ENCODE measurements around the gene CETN3.
A peak's percentile ranks its signal among the peaks of the same experiment; 100 is the strongest.
"Not testable (repeated sequence)": the region's sequence is repeated elsewhere in the genome, so short reads cannot be mapped to it uniquely, and the experiment has no call there.

CETN3 gene

GRCh38 chr5:90381213-90381929, 28.2 kb downstream of the CETN3 start:
- DNase-seq = no peak

GRCh38 chr5:90379652-90380051, 29.9 kb downstream of the CETN3 start:
- no peak for DNase-seq

GRCh38 chr5:90378752-90379151, 30.8 kb downstream of the CETN3 start:
- no peak for DNase-seq

GRCh38 chr5:90371269-90371668, 38.3 kb downstream of the CETN3 start:
- DNase-seq = not testable (repeated sequence)

DNA sequence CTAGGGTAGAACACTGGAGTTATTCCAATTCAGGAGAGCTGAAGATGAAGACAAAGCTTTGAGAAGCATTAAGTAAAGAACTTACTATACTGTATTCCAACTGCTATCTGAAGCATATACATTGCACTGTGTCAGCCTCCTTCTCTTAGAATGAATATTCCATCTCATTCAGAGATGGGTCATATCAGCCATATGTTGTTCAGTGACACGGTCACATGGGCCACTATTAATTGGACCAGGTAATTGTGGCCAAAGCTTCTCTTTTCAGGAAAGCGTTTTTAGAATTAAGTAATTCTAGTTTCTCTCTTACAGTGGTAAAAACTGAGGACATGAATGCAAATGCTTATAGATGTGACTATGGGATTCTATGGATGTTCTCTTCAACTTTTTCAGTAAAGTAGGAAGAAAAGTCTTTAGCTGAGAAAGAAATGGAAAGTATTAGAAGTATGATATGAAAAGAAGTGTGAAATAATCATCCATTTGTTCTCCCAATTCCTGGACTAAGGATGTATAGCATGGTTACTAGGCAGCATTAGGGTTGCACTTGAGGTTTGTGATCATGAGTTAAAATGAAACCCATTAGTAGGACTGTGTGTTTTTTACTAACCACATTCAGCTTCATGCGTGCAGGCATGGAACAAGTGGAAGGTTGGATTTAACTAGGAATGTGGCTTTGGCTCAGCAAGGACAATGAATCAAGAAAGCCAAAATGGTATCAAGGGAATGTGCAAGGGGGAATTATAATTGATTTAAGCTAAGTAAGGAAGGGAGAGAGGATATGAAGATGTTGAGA, 40.9 kb downstream of the CETN3 start:
- no peak for DNase-seq

DNA sequence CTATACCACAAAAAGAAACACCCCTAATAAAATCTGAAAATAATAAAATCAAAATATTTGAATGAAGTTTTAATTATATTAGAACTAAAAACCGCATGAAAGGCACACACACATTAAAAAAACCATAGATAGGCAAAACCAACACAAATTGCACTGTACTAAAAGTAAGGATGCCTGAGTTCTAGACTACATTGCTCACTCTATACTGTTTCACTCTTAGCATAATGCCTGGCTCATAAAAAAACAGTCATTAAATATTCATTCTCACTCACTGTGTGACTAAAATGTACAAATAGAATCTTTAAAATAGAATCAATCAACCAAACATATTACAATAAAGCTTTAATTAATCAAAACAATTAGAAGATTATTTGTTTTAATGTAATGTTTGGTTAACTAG, 41.7 kb downstream of the CETN3 start:
- DNase-seq = no peak

DNA sequence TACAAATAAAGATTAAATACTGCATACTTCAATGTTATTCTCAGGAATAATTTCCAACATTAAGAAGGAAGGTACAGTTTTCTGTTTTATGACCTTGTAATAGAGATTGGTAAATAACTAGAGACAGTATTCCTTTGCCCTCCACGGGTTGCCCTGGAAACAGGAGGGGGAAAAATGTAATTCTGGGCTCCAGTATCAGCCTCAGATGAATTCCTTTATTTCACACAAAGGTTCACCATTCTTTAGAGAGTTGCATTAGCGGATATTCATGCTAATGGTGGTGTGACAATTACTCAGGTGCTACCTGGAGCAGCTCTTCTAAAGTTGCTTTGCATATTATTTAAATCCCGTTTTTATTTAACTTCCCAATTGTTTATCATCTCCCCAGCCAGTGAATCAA, 42.6 kb downstream of the CETN3 start:
- DNase-seq = peak in 1 of 3 experiments; percentile 20

GRCh38 chr5:90365328-90365727, 44.2 kb downstream of the CETN3 start:
- no peak for DNase-seq

GRCh38 chr5:90359073-90359920, 50.3 kb downstream of the CETN3 start:
- no peak for DNase-seq

DNA sequence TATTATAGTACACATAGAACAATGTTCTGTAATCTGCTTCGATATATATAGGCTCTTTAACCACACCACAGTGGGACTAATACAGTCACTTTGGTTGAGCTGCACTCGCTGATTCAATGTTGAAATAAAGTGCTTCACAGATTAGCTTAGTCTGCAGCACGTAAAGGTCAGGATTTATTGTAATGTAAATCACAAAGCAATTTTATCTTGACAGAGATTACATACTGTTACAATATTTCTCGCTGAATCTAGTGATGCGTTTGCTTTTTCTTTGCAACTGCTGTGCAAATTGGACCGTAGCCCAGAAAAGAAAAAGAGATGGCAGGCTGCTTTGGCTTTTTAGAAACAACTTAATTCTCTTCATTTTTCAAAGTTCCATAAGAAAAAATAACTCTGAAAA, 52.9 kb downstream of the CETN3 start:
- DNase-seq = peak in 1 of 3 experiments; percentile 45

- no peak for DNase-seq
Observed at GRCh38 chr5:90356176-90356575, 53.4 kb downstream of the CETN3 start.

DNA sequence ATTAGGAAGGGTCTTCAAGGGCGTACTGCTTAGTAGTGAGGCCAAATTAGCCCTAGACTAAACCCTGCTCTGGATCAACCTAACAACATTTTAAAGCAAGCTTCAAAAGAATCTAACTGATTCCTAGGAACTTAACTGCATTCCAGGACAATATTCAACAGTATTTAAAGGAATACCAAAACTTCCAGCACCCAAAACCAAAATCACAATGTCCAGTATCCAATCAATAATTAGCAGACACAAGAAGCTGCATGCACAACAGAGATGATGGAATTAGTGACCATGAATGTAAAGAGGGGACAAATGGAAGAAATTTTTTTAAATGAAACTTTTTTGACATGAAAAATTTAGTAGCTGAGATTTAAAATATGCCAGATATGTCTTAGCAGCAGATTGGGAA, 53.9 kb downstream of the CETN3 start:
- DNase-seq = no peak

- DNase-seq = no peak
Observed at GRCh38 chr5:90353254-90353653, 56.3 kb downstream of the CETN3 start.

DNA sequence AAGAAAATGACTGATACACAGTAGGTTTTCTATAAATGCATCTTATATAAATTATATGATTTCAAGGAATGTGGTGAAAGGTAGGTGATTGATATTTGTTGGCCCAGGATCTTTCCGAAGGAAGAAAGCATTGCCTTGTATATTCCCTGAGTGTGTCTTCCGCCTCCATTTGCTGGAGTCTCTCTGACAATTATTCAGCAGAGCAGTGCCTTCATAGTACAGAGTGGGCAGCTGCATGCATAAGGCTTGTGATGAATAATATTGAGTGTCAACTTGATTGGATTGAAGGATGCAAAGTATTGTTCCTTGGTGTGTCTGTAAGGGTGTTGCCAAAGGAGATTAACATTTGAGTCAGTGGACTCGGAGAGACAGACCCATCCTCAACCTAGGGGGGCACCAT, 58.5 kb downstream of the CETN3 start:
- no peak for DNase-seq

DNA sequence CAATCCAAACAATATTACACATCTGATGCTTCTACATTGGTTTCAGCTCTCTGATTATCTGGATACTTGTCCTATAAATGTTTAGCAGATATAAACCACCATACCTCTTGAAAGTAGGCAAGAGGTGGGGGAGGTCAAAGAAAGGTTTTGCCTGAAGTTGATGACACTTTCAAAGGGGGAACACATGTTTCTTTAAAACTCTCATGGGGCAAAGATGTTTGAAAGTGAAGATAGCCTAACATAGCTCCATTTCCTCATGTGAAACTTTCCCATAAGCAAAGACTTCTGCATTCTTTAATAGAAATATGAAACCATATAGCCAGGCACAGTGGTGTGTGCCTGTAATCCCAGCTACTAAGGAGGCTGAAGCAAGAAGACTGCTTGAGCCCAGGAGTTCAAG, 62.1 kb downstream of the CETN3 start:
- no peak for DNase-seq

- DNase-seq = no peak
Observed at GRCh38 chr5:90345684-90346083, 63.9 kb downstream of the CETN3 start.

- no peak for DNase-seq
Observed at GRCh38 chr5:90344689-90345088, 64.9 kb downstream of the CETN3 start.

DNA sequence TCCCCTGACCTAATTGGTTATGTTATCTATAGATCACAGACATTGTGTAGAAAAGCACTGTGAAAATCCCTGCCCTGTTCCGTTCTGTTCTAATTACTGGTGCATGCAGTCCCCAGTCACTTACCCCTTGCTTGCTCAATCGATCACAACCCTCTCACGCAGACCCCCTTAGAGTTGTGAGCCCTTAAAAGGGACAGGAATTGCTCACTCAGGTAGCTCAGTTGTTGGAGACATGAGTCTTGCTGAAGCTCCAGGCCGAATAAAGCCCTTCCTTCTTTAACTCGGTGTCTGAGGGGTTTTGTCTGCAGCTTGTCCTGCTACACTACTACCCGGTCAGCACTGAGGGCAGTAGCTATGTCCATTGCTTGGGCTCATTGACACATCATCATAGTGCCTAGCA, 65.8 kb downstream of the CETN3 start:
- DNase-seq = not testable (repeated sequence)

DNA sequence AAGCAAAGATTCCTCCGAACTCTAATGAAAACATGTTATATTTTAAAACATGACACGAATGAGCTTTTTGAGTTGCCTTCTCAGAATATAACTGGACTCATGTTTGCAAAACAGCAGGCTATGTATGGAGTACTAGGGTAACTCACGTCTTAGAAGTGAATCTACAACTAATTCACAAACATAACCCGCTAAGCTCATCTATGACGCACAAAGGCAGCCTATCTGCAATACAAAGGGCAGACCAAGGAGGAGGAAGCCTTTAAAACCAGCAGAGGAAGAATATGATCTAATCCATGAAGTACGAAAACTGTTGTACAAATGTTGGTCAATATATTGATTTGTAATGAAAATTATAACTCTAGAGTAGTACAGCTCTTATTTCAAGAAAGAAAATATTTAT, 67.0 kb downstream of the CETN3 start:
- no peak for DNase-seq

Data from NCI-H1417 (cell line).